Muscle of leg (tissue), 11 donors: ENCODE data around the gene ELMO3. TPM values are rescaled to one million over a fixed set of nuclear protein-coding genes. Genes with fewer than 3 reads are reported as not detected.

ENCODE experiments used
- DNase-seq: peaks from one replicate; pipeline ENCODE4 v3.0.0; 2013
- H3K27ac ChIP-seq: one replicate; pipeline ENCODE4 v1.5.1; 2013; ENCODE audit warnings: mild to moderate bottlenecking, low read length, control low read depth
- H3K27me3 ChIP-seq: one replicate; pipeline ENCODE4 v1.6.1; 2013; ENCODE audit warnings: low read length; ENCODE audit not compliant: control insufficient read depth, insufficient read depth
- H3K36me3 ChIP-seq: one replicate; pipeline ENCODE4 v1.6.1; 2013; ENCODE audit warnings: low read length; ENCODE audit not compliant: control insufficient read depth, insufficient read depth
- H3K4me1 ChIP-seq: one replicate; pipeline ENCODE4 v1.6.1; 2013; ENCODE audit warnings: low read length; ENCODE audit not compliant: control insufficient read depth, insufficient read depth
- H3K4me3 ChIP-seq: one replicate; pipeline ENCODE4 v1.5.1; 2013; ENCODE audit warnings: low read length, control low read depth
- H3K9me3 ChIP-seq: replicated peaks from 2 replicates; pipeline ENCODE4 v1.6.1; 2013; ENCODE audit warnings: low read depth, low read length; ENCODE audit not compliant: control insufficient read depth
- WGBS: methylation state at CpG from one replicate; pipeline ENCODE4 v1.1.5; 2013; ENCODE audit warnings: missing lambda C conversion rate; ENCODE audit not compliant: insufficient coverage; 5-methylcytosine and 5-hydroxymethylcytosine counted together
- polyA plus RNA-seq, 8 donors: library from polyadenylated mRNA; unstranded; fragments of 120-200 nt; gene quantifications; one replicate each; pipeline versions ENCODE4 v1.2.1 to v1.2.3, GENCODE V29; 2013; ENCODE audit warnings: inconsistent platforms in 1 of 8, low replicate concordance in 1 of 8; ENCODE audit not compliant: insufficient read length in 8 of 8, insufficient read depth in 1 of 8
- total RNA-seq: library from RNA; stranded (reverse); fragments of 120-200 nt; gene quantifications from one replicate; pipeline ENCODE4 v1.2.4, GENCODE V29; 2013

Gene ELMO3
- total and polyA plus RNA-seq, 9 donors, result 0.68 to 3.3 (median 1.3) TPM

DNA sequence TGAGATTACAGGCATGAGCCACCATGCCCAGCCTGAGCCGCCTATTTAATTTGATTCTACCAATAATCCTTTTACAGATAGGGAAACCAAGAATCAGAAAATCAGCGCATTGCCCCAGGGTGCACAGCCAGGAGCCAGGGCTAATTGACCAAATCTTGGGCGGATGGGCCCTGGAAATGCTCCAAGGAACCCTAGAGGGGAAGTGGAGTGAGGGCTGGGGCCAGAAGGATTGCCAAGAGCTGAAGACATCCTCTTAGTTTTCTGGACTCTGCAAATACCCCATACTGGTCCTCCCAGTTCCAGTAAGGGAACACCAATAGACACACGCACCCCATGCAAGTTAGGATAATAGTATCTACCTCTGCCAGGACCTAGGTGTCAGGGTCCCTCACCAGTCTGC lies 44.5 kb downstream of the ELMO3 start:
- 100% methylated on average over 1 of the region's 4 CpGs for WGBS
- Histone ChIP-seq H3K27me3 (peaks cover 6% of the 10 kb centered on the region), H3K9me3 (no peaks in the 10 kb centered on the region), H3K4me1 (peaks cover 56% of the 10 kb centered on the region), H3K4me3 (no peak overlapping the region), H3K36me3 (peaks cover 6% of the 10 kb centered on the region), H3K27ac (peak overlapping the region; percentile 94)
- no peak for DNase-seq

DNA sequence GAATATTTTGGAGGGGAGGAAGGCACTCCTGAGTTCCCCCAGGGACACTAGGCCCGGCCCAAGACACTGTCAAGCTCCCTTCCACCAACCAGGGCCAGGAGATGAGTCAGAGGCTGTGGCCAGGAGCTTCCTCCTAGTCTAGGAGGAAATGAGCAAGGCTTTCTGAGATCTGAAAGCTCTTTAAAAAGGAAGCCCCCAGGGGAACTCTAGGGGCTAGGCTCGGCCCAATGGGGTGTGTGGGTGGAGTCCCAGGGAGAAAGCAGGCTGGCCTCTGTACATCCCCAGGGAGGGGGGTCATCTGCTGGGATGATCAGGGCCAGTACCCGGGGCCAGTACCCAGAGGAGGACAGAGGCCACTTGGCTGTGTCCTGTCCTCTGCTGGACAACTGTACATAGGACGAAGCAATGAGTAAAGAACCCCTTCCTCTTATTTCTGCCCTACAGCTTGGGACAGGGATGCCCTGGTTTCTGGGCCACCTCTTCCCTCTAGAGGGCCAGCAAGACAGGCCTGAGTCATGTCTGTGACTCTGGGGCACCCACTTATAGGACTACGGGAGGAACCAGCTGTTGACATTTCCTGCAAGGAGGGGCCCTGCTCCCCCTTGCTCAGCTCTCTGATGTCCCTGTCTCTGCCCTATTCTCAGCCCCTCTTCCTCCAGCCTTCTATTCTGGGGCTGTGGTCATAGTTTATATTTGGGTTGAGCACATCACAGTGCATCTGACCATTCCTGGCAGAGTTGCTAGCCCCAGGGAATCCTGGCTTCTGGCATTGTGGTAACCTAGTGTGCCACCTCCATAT lies 45.7 kb downstream of the ELMO3 start:
- Histone ChIP-seq H3K4me1 (peaks cover 67% of the 10 kb centered on the region), H3K4me3 (no peak overlapping the region), H3K36me3 (peaks cover 1% of the 10 kb centered on the region), H3K27ac (peak overlapping the region; percentile 94), H3K27me3 (peaks cover 15% of the 10 kb centered on the region), H3K9me3 (no peaks in the 10 kb centered on the region)
- peak; percentile 85 for DNase-seq
- 45% methylated on average over 3 of the region's 5 CpGs for WGBS

DNA sequence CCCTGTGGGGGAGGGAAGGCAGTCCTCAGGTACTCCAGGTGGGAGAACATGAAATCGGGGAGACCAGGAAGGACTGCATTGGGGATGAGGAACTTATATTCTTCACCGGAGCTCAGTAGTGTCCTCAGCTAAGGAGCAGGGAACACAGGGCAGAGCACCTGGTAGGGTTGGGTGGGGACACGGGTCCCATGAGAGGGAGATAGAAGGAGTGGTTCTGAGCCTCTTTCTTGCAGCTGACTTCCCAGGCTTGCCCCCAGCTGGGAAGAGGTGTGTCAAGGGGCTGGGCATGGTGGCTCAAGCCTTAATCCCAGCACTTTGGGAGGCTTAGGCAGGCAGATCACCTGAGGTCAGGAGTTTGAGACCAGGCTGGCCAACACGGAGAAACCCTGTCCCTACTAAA lies 46.3 kb downstream of the ELMO3 start:
- no peak overlapping the region for H3K4me3 ChIP-seq
- peak overlapping the region; percentile 94 for H3K27ac ChIP-seq
- no peaks in the 10 kb centered on the region for H3K36me3 ChIP-seq
- H3K27me3 ChIP-seq, result peaks cover 21% of the 10 kb centered on the region
- H3K9me3 ChIP-seq, result no peaks in the 10 kb centered on the region
- peaks cover 72% of the 10 kb centered on the region for H3K4me1 ChIP-seq
- no peak for DNase-seq
- WGBS, result 81% methylated on average over 2 of the region's 4 CpGs

DNA sequence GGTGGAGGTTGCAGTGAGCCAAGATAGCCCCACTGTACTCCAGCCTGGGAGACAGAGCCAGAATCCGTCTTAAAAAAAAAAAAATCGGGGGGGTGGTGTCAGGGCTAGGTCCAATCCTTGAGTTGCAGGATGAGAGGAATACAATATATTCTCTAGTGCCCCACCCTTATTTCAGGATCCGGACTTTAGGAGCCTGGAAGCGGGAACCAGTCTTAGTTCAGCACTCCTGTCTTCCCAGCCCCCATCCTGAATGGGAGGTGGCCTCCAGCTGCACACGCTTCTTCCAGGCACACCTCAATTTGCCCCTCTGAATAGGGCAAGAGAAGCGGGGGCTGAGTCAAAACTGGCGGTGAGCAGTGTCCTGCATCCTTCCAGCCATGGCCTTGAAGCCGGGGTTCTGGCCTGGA lies 46.7 kb downstream of the ELMO3 start:
- WGBS, result 0% methylated on average over 3 of the region's 8 CpGs
- Histone ChIP-seq H3K27me3 (peaks cover 24% of the 10 kb centered on the region), H3K9me3 (no peaks in the 10 kb centered on the region), H3K36me3 (no peaks in the 10 kb centered on the region), H3K27ac (peak overlapping the region; percentile 94), H3K4me1 (peaks cover 72% of the 10 kb centered on the region), H3K4me3 (peak overlapping the region; percentile 89)
- DNase-seq, result no peak

DNA sequence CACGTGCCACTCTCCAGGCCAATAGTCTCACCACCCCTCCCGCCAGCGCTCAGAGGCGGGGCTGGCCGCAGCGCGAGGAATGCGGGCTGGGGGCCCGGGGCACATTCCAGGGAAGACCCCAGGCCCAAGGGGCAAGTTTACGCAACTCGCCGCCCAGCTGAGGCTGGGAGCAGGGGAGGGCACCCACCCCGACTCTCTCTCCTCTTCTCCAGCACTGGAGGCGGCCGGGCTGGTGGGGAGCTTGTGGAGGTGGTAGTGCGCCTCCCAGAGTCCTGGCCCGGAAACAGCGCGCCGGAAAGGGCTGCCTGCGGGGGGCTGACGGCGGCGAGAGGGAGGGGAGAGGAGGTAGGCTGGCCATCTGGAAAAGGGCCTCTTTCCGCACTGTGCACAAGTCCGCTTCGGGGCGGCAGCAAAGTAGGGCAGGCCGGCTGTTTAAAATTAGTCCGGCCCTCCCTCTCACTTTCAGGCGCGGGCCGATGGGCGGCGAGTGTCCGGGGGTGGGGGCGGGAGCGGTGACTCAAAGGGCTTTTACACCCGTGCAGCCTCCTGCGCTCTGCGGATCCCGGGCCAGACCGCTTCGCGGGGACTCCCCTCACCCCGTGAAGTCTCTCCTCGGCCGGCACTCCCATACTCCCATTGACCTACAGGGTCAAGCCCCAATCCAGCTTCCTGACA lies 47.3 kb downstream of the ELMO3 start:
- H3K36me3 ChIP-seq, result no peaks in the 10 kb centered on the region
- peak overlapping the region; percentile 89 for H3K4me3 ChIP-seq
- peaks cover 69% of the 10 kb centered on the region for H3K4me1 ChIP-seq
- under 1% methylated on average over 21 of the region's 48 CpGs for WGBS
- peak; percentile 90 for DNase-seq
- H3K27ac ChIP-seq, result peak overlapping the region; percentile 94
- H3K27me3 ChIP-seq, result peaks cover 24% of the 10 kb centered on the region
- no peaks in the 10 kb centered on the region for H3K9me3 ChIP-seq

DNA sequence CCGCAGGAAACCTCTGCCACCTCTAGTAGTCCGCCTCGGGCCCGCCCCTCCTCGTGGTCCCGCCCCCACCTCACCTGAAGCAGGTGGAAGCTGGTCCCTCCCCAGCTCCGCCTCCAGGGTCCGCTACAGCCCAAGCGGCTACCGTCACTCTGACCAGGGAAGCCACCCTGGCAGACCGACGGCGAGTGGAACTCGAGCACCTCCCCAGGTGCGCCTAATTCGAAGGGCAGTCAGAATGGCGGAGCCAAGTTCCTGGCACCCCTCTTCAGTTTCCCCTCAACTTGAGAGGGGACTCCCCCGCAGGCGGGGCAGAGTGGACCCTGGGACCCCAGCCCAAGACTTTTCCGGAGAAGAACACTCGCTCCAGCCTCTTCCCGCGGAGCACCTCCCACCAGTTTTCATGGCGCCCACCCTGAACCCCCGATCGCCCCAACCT lies 47.8 kb downstream of the ELMO3 start:
- Histone ChIP-seq H3K36me3 (no peaks in the 10 kb centered on the region), H3K27ac (peak overlapping the region; percentile 94), H3K4me1 (peaks cover 64% of the 10 kb centered on the region), H3K9me3 (no peaks in the 10 kb centered on the region), H3K4me3 (peak overlapping the region; percentile 89), H3K27me3 (peaks cover 24% of the 10 kb centered on the region)
- peak; percentile 51 for DNase-seq
- 0% methylated on average over 24 of the region's 26 CpGs for WGBS

DNA sequence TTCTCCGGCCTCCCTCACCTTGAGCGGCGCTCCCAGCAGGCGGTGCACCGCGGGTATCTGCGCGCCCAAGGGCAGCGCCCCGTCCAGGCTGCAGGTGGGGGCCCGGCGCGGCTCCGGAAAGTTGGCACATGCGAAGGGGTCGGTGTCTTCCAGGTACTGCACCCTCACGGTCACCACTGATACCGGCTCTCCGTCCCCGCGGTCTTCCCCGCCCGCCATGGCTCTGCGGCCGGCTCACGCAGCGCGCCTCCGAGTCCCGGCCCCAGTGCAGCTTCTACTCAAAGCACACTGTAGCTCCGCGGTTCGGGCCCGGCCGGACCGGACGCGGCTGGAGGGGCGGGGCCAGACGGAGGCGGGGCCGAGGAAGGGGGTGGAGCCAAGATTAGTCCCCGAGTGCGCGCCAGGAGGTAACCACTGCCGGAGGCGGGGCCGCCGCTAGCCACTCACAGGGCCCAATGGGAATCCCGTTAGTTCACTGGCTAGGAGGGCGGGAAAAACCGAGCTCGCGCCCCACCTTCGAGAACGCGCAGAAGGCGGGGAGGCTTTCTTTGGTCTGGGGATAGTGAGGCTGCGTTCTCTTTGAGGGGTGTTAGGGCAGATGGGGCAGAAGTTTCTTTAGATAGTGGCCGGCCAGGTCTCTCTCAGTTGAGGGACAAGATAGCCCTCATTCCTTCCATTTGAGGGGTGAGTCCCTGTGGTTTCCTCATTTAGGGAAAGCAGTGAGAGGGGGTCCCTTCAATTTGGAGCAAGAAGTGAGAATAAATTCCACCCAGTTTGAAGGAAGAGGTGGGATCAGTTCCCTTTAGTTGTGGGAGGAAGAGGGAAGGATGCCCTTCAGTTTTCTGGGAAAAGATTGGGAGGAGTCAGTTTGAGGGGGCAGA lies 48.5 kb downstream of the ELMO3 start, which contains the start of gene FHOD1:
TSS of gene FHOD1 (minus strand) at position 290 of the 881 bp plus-strand sequence. CDS start at position 219, 71 bp downstream.
- Histone ChIP-seq H3K27ac (peak within 1 kb of the TSS; percentile 94), H3K27me3 (peaks cover 24% of the 10 kb centered on the region), H3K36me3 (no peaks in the 10 kb centered on the region), H3K4me3 (peak within 1 kb of the TSS; percentile 89), H3K9me3 (no peaks in the 10 kb centered on the region), H3K4me1 (peaks cover 62% of the 10 kb centered on the region)
- WGBS, result under 1% methylated on average over 56 of the region's 60 CpGs
- peak; percentile 98 for DNase-seq

DNA sequence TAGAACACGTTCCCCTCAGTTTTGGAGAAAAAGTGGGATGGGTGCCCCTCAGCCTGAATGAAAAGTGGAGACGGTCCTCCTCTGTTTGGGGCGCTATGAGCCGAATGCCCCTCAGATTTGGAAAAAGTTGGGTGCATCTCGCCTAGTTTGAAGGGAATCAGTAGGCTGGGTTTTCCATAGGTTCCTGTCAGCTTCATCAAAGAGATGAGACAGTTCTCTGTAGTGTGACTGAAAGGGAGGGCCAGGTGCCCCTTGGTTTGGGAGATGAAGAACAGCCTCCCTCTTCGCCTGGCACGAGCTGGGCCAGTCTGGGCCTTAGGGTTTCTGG lies 49.1 kb downstream of the ELMO3 start:
- Histone ChIP-seq H3K27me3 (peaks cover 24% of the 10 kb centered on the region), H3K27ac (peak overlapping the region; percentile 75), H3K36me3 (no peaks in the 10 kb centered on the region), H3K9me3 (no peaks in the 10 kb centered on the region), H3K4me1 (peaks cover 65% of the 10 kb centered on the region), H3K4me3 (peak overlapping the region; percentile 89)
- 0% methylated on average over 6 of the region's 7 CpGs for WGBS
- DNase-seq, result no peak

DNA sequence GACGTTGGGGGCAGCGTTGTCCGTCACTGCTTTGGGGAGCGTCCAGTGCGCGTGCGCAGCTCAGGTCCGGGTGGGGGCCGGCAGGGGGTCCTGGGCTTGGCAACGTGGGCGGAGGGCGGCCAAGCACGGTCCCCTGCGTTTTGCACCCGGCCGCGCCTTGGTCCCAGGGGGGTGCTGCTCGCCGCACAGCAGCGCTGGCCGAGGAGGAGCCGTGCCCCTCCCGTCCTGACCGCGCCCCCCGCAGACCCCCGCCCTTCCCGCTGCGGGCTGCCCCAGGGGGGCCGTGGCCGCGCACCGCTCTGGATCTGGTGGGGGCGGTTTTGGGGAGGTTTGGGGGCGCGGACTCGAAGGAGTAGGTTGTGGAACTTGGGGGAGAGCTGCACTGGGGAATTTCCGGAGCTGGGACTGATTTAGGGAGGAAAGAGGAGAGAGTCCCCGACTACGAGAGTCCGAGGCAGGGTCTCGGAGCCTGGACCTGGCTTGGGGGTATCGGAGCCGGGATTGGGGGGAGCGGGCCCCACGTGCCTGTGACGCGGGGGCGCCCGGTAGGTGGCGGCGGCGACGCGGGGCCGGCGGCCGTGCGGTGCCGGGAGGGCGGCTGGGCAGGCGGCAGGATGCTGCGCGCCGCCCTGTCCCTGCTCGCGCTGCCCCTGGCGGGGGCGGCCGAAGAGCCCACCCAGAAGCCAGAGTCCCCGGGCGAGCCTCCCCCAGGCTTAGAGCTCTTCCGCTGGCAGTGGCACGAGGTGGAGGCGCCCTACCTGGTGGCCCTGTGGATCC lies 49.7 kb downstream of the ELMO3 start, which contains the start of gene SLC9A5:
TSS of gene SLC9A5 (plus strand) at position 579 of the 777 bp plus-strand sequence. CDS start at position 615, 36 bp downstream.
- peaks cover 61% of the 10 kb centered on the region for H3K4me1 ChIP-seq
- peak within 1 kb of the TSS; percentile 75 for H3K27ac ChIP-seq
- H3K4me3 ChIP-seq, result peak within 1 kb of the TSS; percentile 89
- peak; percentile 48 for DNase-seq
- H3K27me3 ChIP-seq, result peaks cover 24% of the 10 kb centered on the region
- under 1% methylated on average over 70 of the region's 75 CpGs for WGBS
- H3K9me3 ChIP-seq, result no peaks in the 10 kb centered on the region
- no peaks in the 10 kb centered on the region for H3K36me3 ChIP-seq
